ENCODE data around the gene COL18A1.

COL18A1 gene

GRCh38 chr21:45401054-45401518, 3.9 kb upstream of the COL18A1 start:
- ChIA-PET CTCF (interaction anchor here (1.1 kb wide), 1 partner anchor 107 kb away, joined by 3 read pairs; no protein-coding TSS in a partner anchor), POLR2A (no interaction called here)
- TF ChIP-seq CTCF (IDR thresholded peaks at IDR 0.05; ENCODE audit: control extremely low read depth, extremely low read depth, low read depth, missing control alignments): no peak
- no peak for DNase-seq (ENCODE audit: extremely low spot score)

DNA sequence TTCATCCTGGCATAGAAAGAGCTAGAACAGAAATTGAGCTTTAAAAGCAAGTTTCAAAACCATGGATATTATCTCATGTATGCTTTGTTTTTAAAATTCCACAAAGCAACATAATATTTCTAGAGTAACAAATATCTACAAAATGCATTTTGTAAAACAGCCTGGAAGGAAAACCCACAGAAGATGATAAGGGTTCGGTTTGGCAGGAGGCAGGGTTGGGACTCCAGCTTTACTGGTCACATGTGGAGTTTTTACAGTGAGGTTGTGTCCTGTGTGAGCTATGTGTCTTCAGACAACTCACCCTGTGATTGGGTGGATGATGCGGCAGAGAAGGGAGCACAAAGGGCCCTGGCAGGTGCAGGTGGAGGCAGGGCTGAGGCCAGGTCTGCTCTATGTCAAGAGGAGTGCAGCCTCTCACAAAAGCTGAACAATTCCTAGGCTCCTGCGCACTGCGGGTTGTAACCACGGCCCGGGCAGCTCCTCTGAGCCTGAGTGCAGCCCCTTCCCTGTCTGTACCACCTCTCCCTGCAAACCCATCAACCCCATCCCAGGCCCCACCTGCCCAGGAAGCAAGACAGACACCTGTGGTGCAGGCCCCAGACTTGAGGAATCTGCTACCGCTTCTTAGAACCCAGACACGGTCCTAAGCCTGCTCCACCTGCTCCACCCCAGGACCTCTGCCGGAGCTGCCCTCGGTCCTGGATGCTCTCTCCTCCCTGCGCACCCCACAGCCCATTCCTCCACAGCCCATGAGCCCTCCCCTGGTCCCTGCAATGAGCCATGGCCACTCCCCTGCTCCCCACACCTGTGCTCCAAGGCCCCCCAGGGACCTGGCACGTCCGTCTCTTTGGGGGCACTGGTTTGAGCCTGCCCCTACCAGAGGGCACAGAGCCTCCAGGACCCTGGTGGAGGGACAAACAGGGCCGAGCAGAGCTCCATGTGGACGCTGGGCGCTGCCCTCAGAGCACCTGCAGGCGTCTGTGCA, 2.8 kb upstream of the COL18A1 start:
- ChIA-PET CTCF (interaction anchor here (1.1 kb wide), 1 partner anchor 108 kb away, joined by 3 read pairs; no protein-coding TSS in a partner anchor), POLR2A (no interaction called here)
- DNase-seq (ENCODE audit: extremely low spot score): no peak
- TF ChIP-seq CTCF (IDR thresholded peaks at IDR 0.05; ENCODE audit: control extremely low read depth, extremely low read depth, low read depth, missing control alignments): no peak

DNA sequence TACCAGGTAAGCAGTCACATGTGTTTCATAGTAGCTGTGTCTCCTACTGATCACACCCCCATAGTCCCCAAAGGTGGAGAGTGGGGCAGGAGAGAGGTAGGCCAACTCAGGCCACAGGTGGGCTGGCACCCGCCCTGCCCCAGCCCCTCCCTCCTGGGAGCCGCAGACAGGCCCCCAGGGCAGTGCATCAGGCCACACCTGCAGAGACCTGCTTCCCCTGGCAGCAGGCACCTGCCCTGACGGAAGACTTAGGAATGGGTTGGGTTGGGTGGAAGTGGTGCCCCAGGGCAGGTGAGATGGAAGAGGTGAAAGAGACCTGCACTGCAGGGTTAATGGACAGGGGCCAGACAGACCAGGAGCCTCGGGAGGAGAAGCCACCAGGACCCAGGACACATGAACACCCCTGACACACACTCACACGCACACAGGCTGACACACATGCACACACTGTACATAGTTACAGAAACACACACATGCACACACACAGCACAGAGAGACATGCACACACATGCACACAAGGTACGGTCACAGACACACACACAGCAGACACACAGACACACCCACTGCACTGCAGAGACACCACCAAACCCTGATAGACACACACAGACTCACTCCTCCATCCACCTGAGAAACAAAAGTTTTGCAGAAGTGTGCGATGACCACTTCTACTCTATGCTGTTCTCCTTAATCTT, 1.7 kb upstream of the COL18A1 start:
- ChIA-PET POLR2A (no interaction called here), CTCF (no interaction called here)
- TF ChIP-seq CTCF (IDR thresholded peaks at IDR 0.05; ENCODE audit: control extremely low read depth, extremely low read depth, low read depth, missing control alignments): no peak
- no peak for DNase-seq (ENCODE audit: extremely low spot score)

DNA sequence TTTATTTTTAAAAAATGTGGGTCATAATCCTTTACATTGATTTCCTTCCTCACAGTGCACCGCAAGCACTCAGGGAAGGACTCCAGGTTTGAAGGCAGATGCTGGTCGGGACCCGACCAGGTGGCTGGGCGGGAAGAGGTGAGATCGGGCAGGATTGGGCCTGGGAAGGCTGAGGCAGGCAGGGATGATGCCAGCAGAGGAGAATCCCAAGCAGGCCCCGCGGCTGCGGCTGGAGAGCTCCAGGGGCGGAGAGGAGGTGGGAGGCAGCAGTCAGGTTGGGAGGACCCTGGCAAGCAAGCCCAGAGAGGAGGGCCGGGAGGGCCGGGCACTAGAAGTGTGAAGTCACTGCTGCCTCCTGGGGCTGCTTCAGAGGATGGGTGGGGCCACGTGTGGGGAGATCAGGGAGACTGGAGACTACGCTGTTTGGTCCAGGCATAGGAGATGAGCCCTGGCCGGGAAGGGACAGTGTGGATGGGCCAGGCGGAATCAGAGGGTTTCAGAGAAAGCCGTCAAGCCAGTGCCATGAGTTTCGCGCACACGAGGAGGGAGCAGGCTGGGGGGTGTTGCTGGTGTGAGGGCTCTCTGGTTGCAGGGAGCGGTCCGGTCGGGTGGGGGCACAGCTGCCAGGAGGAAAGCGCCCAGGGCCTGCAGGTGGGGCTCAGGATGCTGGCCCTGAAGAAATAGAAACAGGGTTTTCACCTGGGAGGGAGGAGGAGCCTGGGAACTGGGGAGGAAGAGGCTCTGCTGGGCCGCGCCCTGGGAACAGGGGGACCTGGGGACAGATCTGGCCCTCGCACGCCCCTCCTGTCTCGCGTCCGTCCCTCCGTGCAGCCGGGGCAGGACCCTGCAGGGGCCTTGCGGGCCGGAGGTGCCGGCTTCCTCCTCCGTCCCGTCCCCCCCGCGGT, 888 bp upstream of the COL18A1 start:
- ChIA-PET CTCF (no interaction called here), POLR2A (no interaction called here)
- TF ChIP-seq CTCF (IDR thresholded peaks at IDR 0.05; ENCODE audit: control extremely low read depth, extremely low read depth, low read depth, missing control alignments): no peak
- no peak for DNase-seq (ENCODE audit: extremely low spot score)

DNA sequence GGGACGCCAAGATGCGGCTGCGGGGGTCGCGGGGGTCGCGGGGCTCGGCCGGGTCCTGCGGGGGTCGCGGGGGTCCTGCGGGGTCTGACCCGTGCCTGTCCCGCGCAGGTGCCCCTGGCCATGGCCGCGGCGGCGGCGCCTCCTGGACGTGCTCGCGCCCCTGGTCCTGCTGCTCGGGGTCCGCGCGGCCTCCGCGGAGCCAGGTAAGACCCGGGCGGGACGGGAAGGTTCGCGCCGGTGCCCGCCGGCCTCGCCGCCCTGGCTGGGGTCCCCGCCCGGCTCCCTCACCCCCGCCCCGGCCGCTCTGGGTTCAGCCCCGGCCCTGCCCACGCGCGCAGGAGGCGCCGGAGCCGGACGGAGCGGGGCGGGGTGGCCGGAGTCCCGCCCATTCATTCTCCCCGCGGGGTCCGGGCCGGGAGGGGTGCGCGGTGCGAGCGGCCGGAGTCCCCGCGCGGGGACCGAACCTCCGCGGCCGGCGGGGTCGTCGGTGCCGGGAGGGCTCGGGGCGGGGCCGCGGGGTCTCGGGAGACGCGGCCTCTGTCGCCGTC, 380 bp downstream of the COL18A1 start:
- CTCF ChIA-PET: no interaction called here
- TF ChIP-seq CTCF (IDR thresholded peaks at IDR 0.05; ENCODE audit: control extremely low read depth, extremely low read depth, low read depth, missing control alignments): no peak
- no peak for DNase-seq (ENCODE audit: extremely low spot score)
- POLR2A ChIA-PET: no interaction called here

All from GM10248 (cell line).